PFSK-1 (cell line): ENCODE measurements around the gene OR4D2.

ENCODE experiments used
- FOXP2 ChIP-seq: optimal IDR thresholded peaks from 2 replicates; pipeline ENCODE3; 2011; ENCODE audit warnings: borderline replicate concordance, control low read depth, inconsistent platforms; ENCODE audit not compliant: insufficient read depth; ENCODE audit errors: extremely low read length, extremely low read depth
- POLR2AphosphoS5 ChIP-seq: IDR thresholded peaks from 2 replicates; pipeline ENCODE4 v1.6.1; 2012; ENCODE audit warnings: low read depth, mild to moderate bottlenecking, control low read depth, low read length, moderate library complexity
- TAF1 ChIP-seq: IDR thresholded peaks from 2 replicates; pipeline ENCODE4 v1.6.1; 2012; ENCODE audit warnings: low read length, control low read depth, borderline replicate concordance; ENCODE audit not compliant: insufficient read depth
- TF ChIP-seq, protein P1 (sequence below), 2 experiments: IDR thresholded peaks; 2 replicates each; pipeline versions ENCODE4 v1.6.1 to v1.8.0; 2011 to 2012; ENCODE audit warnings: low read depth in 2 of 2, low read length in 2 of 2, control low read depth in 1 of 2, inconsistent platforms in 1 of 2, mild to moderate bottlenecking in 1 of 2, moderate library complexity in 1 of 2; ENCODE audit not compliant: insufficient read depth in 1 of 2

DNA sequence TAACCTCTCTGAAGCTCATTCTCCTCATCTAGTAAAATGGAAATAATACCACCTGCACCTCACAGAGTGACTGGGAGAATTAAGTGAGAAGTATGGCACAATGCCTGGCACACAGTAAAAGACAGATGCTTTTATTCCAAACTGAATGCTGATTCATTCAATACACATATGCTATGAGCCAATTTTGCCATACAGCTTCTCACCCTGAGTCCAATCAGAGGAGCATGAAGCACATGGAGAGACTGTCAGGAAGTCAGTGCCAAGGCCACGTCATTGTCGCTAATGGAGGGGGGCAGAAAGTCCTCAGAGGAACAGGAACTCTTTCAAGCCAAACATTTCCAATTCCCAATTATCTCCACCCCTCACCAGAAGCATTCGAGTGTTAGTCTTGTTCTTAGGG lies 40.7 kb downstream of the OR4D2 start:
- TF ChIP-seq TAF1 (no peak), POLR2AphosphoS5 (no peak), FOXP2 (no peak)
- TF ChIP-seq, protein P1, sequence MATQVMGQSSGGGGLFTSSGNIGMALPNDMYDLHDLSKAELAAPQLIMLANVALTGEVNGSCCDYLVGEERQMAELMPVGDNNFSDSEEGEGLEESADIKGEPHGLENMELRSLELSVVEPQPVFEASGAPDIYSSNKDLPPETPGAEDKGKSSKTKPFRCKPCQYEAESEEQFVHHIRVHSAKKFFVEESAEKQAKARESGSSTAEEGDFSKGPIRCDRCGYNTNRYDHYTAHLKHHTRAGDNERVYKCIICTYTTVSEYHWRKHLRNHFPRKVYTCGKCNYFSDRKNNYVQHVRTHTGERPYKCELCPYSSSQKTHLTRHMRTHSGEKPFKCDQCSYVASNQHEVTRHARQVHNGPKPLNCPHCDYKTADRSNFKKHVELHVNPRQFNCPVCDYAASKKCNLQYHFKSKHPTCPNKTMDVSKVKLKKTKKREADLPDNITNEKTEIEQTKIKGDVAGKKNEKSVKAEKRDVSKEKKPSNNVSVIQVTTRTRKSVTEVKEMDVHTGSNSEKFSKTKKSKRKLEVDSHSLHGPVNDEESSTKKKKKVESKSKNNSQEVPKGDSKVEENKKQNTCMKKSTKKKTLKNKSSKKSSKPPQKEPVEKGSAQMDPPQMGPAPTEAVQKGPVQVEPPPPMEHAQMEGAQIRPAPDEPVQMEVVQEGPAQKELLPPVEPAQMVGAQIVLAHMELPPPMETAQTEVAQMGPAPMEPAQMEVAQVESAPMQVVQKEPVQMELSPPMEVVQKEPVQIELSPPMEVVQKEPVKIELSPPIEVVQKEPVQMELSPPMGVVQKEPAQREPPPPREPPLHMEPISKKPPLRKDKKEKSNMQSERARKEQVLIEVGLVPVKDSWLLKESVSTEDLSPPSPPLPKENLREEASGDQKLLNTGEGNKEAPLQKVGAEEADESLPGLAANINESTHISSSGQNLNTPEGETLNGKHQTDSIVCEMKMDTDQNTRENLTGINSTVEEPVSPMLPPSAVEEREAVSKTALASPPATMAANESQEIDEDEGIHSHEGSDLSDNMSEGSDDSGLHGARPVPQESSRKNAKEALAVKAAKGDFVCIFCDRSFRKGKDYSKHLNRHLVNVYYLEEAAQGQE (IDR thresholded peaks at IDR 0.05; ENCODE audit: insufficient read depth in 1 of 2, low read depth in 2 of 2, low read length in 2 of 2), result no peak
